ENCODE results near the gene FNDC4.

DNA sequence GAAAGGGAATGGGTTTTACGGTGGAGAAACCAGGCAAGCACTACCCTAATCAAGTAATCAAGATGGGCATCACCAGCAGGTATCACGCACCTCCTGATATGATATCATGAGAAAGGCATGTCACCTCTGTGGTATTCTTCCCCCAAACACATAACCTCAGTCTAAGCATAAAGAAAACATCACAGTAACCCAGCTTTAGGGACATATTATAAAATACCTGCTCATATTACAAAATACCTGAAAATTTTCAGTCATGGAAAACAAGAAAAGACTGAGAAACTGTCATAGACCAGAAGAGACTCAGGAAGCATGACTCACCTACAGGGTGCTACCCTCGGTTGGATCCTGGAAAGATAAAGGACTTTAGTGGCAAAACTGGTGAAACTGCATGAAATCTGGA is 32.2 kb upstream of the FNDC4 start:
- TF ChIP-seq POLR2A (IDR thresholded peaks at IDR 0.05): no peak
- TF ChIP-seq, protein P1, sequence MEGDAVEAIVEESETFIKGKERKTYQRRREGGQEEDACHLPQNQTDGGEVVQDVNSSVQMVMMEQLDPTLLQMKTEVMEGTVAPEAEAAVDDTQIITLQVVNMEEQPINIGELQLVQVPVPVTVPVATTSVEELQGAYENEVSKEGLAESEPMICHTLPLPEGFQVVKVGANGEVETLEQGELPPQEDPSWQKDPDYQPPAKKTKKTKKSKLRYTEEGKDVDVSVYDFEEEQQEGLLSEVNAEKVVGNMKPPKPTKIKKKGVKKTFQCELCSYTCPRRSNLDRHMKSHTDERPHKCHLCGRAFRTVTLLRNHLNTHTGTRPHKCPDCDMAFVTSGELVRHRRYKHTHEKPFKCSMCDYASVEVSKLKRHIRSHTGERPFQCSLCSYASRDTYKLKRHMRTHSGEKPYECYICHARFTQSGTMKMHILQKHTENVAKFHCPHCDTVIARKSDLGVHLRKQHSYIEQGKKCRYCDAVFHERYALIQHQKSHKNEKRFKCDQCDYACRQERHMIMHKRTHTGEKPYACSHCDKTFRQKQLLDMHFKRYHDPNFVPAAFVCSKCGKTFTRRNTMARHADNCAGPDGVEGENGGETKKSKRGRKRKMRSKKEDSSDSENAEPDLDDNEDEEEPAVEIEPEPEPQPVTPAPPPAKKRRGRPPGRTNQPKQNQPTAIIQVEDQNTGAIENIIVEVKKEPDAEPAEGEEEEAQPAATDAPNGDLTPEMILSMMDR (IDR thresholded peaks at IDR 0.05): no peak
